ENCODE measurements around the gene SNAP47.

- no peak for TF ChIP-seq CTCF (IDR thresholded peaks at IDR 0.05; ENCODE audit: insufficient read depth, low read length, poor library complexity, severe bottlenecking)
- TF ChIP-seq EZH2phosphoT487 (conservative IDR thresholded peaks at IDR 0.05; ENCODE audit: low read length), result no peak
Observed at GRCh38 chr1:227685807-227686206, 49.4 kb upstream of the SNAP47 start.
